HG03378 (cell line): ENCODE results near the gene ST7.
"Not testable (repeated sequence)": the region's sequence is repeated elsewhere in the genome, so short reads cannot be mapped to it uniquely, and the experiment has no call there.

ENCODE experiments used
- ATAC-seq: cut with Tn5 transposase; IDR thresholded peaks from one replicate; pipeline ENCODE4 v1.9.1; 2021; ENCODE audit warnings: mild to moderate bottlenecking, moderate library complexity; ENCODE audit not compliant: unreplicated experiment

ST7 gene, protein sequence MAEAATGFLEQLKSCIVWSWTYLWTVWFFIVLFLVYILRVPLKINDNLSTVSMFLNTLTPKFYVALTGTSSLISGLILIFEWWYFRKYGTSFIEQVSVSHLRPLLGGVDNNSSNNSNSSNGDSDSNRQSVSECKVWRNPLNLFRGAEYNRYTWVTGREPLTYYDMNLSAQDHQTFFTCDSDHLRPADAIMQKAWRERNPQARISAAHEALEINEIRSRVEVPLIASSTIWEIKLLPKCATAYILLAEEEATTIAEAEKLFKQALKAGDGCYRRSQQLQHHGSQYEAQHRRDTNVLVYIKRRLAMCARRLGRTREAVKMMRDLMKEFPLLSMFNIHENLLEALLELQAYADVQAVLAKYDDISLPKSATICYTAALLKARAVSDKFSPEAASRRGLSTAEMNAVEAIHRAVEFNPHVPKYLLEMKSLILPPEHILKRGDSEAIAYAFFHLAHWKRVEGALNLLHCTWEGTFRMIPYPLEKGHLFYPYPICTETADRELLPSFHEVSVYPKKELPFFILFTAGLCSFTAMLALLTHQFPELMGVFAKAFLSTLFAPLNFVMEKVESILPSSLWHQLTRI

GRCh38 chr7:116953372-116953905, at the start of gene ST7:
TSS of gene ST7 (plus strand) at chr7:116953501. CDS start at chr7:116953541, 40 bp downstream.
- no peak for ATAC-seq

- no peak for ATAC-seq
Observed at GRCh38 chr7:116906391-116906790, 46.9 kb upstream of the ST7 start.

DNA sequence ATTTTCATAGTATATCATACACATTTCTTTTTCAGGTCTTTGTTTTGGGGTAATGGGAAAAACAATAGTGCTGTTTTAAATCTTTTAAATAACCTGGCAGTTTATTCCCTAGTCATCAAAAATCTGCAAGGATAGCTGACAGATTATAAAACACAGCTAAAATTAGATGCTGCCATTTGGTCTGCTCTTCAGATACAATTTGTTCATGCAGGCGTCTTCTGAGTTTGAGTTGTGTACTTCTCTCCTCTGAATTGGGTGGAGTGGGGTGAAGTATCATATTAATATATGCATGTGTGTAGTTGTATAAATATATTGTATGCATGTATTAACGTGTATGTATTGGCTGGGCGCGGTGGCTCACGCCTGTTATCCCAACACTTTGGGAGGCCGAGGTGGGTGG, 42.9 kb upstream of the ST7 start:
- ATAC-seq: no peak

DNA sequence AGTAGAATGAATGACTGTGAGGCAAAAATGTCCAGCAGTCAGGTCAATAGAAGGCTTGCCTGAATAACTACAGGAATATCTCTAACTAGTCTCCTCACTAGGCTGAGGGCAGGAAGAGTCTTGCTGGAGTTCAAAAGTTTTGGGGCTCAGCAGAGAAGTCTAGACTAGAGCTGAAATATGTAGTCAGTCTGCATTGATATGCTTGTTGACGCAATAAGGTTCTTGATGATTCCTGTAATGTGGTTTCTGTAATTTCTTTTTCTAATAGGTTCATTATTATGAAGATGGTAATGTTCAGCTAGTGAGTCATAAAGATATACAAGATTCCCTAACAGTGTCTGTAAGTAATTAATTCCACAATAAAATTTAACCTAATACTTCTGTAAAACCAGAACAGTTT, 41.5 kb upstream of the ST7 start:
- ATAC-seq: no peak

GRCh38 chr7:116912269-116912909, 40.9 kb upstream of the ST7 start:
- no peak for ATAC-seq

GRCh38 chr7:116918704-116919103, 34.6 kb upstream of the ST7 start:
- no peak for ATAC-seq

- ATAC-seq: no peak
Observed at GRCh38 chr7:116920359-116920758, 32.9 kb upstream of the ST7 start.

DNA sequence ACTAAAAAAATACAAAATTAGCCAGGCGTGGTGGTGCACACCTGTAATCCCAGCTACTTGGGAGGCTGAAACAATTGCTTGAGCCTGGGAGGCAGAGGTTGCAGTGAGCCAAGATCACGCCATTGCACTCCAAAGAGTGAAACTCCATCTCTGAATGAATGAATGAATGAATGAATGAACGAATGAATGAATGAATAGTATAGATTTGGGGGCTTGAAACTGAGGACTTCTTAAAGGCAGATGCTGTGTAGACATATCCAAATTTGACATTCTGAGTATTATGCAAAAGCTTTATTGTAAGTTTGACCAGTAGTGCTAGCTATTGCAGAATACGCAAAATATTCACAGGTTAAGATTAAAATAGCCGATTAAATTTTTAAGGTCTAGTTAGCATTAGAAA, 30.8 kb upstream of the ST7 start:
- ATAC-seq: no peak

- ATAC-seq: no peak
Observed at GRCh38 chr7:116924741-116925140, 28.6 kb upstream of the ST7 start.

- ATAC-seq: no peak
Observed at GRCh38 chr7:116929021-116929420, 24.3 kb upstream of the ST7 start.

DNA sequence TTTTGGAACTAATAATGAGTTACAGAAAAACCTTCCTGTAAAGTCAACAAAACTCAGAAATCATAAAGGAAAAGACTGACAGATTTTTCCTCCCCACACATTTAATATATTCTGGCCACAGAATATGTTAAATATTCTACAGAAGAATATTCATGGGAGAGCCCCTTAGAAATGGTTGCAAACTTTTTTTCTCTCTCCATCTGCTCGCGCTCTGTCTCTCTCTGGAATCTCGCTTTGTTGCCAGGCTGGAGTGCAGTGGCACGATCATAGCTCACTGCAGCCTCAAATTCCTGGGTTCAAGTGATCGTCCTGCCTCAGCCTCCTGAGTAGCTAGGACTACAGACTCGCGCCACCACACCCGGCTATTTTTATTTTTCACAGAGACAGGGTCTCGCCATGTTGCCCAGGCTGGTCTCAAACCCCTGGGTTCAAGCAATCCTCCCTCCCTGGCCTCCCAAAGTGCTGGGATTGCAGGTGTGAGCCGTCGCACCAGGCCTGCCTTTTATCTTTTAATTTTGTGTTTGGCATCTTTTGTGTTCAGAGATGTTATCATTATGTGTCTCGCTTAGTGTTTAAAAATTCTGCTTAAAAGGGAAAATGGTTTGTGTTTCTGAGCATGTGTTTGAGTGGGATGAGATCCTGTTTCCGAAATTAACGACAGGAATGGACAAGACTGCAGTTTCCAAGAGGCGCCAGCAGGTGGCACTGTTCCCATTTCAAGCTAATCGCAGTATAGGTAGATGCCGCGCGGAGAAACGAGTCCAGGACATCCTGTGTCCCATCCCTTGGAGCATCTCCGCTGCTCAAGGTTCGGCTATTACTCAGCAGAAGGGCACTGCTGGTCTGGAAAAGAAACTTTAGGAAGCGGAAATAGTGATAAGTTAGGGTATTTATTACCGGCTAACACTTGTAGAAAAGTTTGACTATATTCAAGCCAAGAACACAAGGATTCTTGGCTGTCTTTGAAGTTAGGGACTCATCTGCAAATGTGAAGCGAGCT, 23.1 kb upstream of the ST7 start:
- peak; percentile 78 for ATAC-seq

DNA sequence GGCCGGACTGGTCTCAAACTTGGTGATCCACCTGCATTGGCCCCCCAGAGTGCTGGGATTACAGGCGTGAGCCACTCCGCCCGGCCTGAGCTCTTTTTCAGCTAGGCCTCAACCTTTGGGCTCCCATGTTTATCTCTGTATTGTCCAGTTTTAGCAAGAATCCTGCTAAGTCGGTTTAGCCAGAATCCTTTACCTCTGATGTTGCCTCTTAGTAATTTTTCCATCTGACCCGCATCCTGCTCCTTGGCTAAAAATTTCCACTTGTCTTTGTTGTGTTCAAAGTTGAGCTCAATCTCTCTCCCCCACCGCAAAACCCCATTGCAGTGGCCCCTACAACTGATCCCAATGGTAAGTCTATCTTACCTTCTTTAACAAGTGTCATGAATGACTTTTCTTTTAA, 20.7 kb upstream of the ST7 start:
- ATAC-seq: no peak

DNA sequence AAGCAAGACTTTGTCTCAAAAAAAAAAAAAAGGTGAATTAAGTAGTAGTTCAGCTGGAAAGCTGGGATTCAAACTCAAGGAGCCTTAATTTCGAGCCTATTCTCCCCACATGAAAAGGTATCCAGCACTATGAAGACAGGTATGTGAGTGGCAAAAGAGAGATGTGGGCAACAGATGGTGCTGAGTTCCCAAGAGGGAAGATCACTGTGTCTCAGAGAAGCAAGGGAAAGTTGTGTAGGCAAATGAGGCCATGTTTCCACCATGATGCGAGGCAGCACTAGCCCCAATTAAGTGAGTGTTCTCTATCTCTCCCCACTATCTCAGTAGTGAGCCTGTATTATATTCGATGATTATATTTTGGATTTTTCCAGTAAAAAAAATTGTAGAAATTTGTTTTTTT, 19.8 kb upstream of the ST7 start:
- ATAC-seq: no peak

GRCh38 chr7:116934580-116934979, 18.7 kb upstream of the ST7 start:
- no peak for ATAC-seq

DNA sequence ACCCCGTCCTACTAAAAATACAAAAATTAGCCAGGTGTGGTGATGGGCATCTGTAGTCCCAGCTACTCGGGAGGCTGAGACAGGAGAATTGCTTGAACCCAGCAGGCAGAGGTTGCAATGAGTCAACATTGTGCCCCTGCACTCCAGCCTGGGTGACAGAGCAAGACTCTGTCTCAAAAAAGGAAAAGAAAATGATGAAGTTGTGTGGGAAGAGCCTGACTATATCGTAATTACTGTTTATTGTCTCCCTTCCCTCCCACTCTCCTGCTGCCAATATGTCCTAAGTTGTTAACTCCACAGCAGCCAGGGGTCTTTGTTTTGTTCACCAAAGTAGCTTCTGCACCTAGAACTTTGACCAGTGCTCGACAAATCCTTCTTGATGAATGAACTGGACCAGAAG, 16.5 kb upstream of the ST7 start:
- not testable (repeated sequence) for ATAC-seq

GRCh38 chr7:116938678-116939077, 14.6 kb upstream of the ST7 start:
- ATAC-seq: no peak

- ATAC-seq: no peak
Observed at GRCh38 chr7:116940689-116941370, 12.5 kb upstream of the ST7 start.

DNA sequence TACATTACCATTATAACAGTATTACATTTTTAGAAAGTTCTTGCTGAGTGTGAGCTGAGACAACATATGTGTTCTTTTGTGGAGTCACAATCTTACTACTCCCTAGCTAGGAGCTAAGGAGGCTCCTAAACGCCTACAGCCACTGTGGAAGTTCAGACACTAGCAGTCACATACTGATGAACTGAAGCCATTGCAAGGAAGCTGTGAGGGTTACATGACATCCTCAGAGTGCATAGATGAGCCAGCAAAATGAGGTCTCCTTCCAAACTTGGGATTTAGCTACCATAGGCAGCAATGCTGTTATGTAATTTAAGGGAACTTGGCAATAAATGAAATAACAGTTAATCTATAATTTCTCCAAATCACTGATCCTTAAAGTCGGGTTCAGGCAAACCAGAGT, 10.8 kb upstream of the ST7 start:
- no peak for ATAC-seq

GRCh38 chr7:116948934-116949333, 4.4 kb upstream of the ST7 start:
- ATAC-seq: no peak
